K562 (cell line): ENCODE measurements around the gene DDR1. TPM values are rescaled to one million over a fixed set of nuclear protein-coding genes. Genes with fewer than 3 reads are reported as not detected.

Source experiments
- BRF1 ChIP-seq: IDR thresholded peaks from 3 replicates; pipeline ENCODE4 v1.6.1; 2011; ENCODE audit warnings: borderline replicate concordance, mild to moderate bottlenecking; ENCODE audit not compliant: insufficient read length; ENCODE audit errors: extremely low read depth
- CEBPG ChIP-seq, 3 experiments: fragments of 200-800 bp in 1 of 3; sonication (Bioruptor generic) in 1 of 3; sonication (generic) in 1 of 3; formaldehyde crosslinking in 1 of 3; IDR thresholded peaks in 2 of 3; conservative IDR thresholded peaks in 1 of 3; 2 replicates each; pipeline versions ENCODE4 v1.6.1 to v1.8.0; 2016 to 2022; ENCODE audit warnings: missing compliant biosample characterization in 2 of 3, missing genetic modification characterization in 2 of 3, mild to moderate bottlenecking in 1 of 3, missing genetic modification reagents in 1 of 3
- DDX20 ChIP-seq: fragments of 450-650 bp; IDR thresholded peaks from 2 replicates; pipeline ENCODE4 v1.6.1; 2016; ENCODE audit warnings: missing genetic modification characterization, low read depth, mild to moderate bottlenecking, missing compliant biosample characterization, moderate library complexity
- FOXA3 ChIP-seq, 2 experiments: fragments of 450-650 bp in 1 of 2; sonication (generic) in 1 of 2; formaldehyde crosslinking; IDR thresholded peaks in 1 of 2; conservative IDR thresholded peaks in 1 of 2; 2 replicates each; pipeline versions ENCODE4 v1.4.0 to v1.8.0; 2020 to 2022; ENCODE audit warnings: mild to moderate bottlenecking in 2 of 2, missing genetic modification reagents in 1 of 2
- GATAD2B ChIP-seq: fragments of 450-650 bp; IDR thresholded peaks from 2 replicates; pipeline ENCODE4 v1.6.1; 2017; ENCODE audit warnings: mild to moderate bottlenecking, borderline replicate concordance
- HLTF ChIP-seq: fragments of 450-650 bp; IDR thresholded peaks from 2 replicates; pipeline ENCODE4 v1.6.1; 2016
- MAX ChIP-seq: sonication (generic); formaldehyde crosslinking; IDR thresholded peaks from 2 replicates; pipeline ENCODE4 v1.9.0; 2022; ENCODE audit warnings: mild to moderate bottlenecking, missing genetic modification reagents
- NR0B1 ChIP-seq: fragments of 450-650 bp; IDR thresholded peaks from one replicate; pipeline ENCODE4 v1.6.1; 2018; ENCODE audit warnings: mild to moderate bottlenecking, moderate library complexity; ENCODE audit not compliant: partially characterized antibody
- NR2F6 ChIP-seq: fragments of 450-650 bp; formaldehyde crosslinking; IDR thresholded peaks from 2 replicates; pipeline ENCODE4 v1.4.0; 2020; ENCODE audit warnings: mild to moderate bottlenecking
- PHB2 ChIP-seq: fragments of 450-650 bp; IDR thresholded peaks from 2 replicates; pipeline ENCODE4 v1.6.1; 2017; ENCODE audit warnings: low read depth
- RB1 ChIP-seq: fragments of 450-650 bp; IDR thresholded peaks from 2 replicates; pipeline ENCODE4 v1.6.1; 2017; ENCODE audit warnings: low read depth, mild to moderate bottlenecking
- RBM15 ChIP-seq: fragments of 200-400 bp; formaldehyde crosslinking; IDR thresholded peaks from 2 replicates; pipeline ENCODE4 v1.6.1; 2018; ENCODE audit warnings: mild to moderate bottlenecking, low read length, moderate library complexity; ENCODE audit not compliant: insufficient read depth
- SOX6 ChIP-seq: fragments of 450-650 bp; IDR thresholded peaks from 2 replicates; pipeline ENCODE4 v1.6.1; 2014; ENCODE audit warnings: mild to moderate bottlenecking
- ZFP91 ChIP-seq: sonication (generic); formaldehyde crosslinking; IDR thresholded peaks from 2 replicates; pipeline ENCODE4 v1.8.0; 2022; ENCODE audit warnings: mild to moderate bottlenecking, missing genetic modification reagents
- ZNF217 ChIP-seq: sonication (generic); formaldehyde crosslinking; IDR thresholded peaks from 2 replicates; pipeline ENCODE4 v1.8.0; 2022; ENCODE audit warnings: mild to moderate bottlenecking, missing genetic modification reagents
- ZNF384 ChIP-seq: IDR thresholded peaks from 2 replicates; pipeline ENCODE4 v1.6.1; 2012; ENCODE audit warnings: low read depth, low read length, improper control_type of control experiment
- ZNF609 ChIP-seq: sonication (generic); formaldehyde crosslinking; IDR thresholded peaks from 2 replicates; pipeline ENCODE4 v1.8.1; 2023; ENCODE audit warnings: missing genetic modification reagents, mild to moderate bottlenecking, borderline replicate concordance
- ZNF695 ChIP-seq: fragments of 450-650 bp; formaldehyde crosslinking; IDR thresholded peaks from 2 replicates; pipeline ENCODE4 v1.4.0; 2020; ENCODE audit warnings: mild to moderate bottlenecking, moderate library complexity
- ZNF699 ChIP-seq: fragments of 250-450 bp; sonication (Bioruptor Pico); IDR thresholded peaks from 2 replicates; pipeline ENCODE4 v1.8.0; 2021; ENCODE audit warnings: mild to moderate bottlenecking, moderate library complexity; ENCODE audit not compliant: insufficient replicate concordance
- polyA plus RNA-seq, 8 experiments: library from polyadenylated mRNA; depleted of rRNA in 4 of 8; stranded (reverse) in 5 of 8; unstranded in 3 of 8; fragments of >200 nt; fragmentation: Nextera tagmentation in 2 of 8; fragmentation: Illumina TruSeq in 1 of 8; extraction: Ambion mirVana in 2 of 8; extraction: Trizol in 1 of 8; gene quantifications; 2 replicates each; pipeline versions ENCODE4 v1.2.1 to v1.2.3, GENCODE V29; 2011 to 2014; ENCODE audit warnings: inconsistent platforms in 1 of 8, missing spikeins in 1 of 8
- total RNA-seq, 7 experiments: library from RNA; depleted of rRNA in 6 of 7; stranded (reverse); fragments of >200 nt in 6 of 7; fragmentation: Illumina TruSeq in 2 of 7; extraction: Trizol in 2 of 7; gene quantifications; 2 replicates each; pipeline versions ENCODE4 v1.2.1 to v1.2.3, GENCODE V29; 2011 to 2021; ENCODE audit warnings: low replicate concordance in 1 of 7

DDR1 gene
- total and polyA plus RNA-seq, 9 of the 15 experiments (the other 6 are each of a cell fraction or from before 2014, with no cell fraction given), result 1.4 to 44.6 (median 12.2) TPM

- no peak for TF ChIP-seq NR0B1
- TF ChIP-seq MAX, result peak; percentile 91
- no peak for TF ChIP-seq BRF1
- no peak for TF ChIP-seq ZNF609 (CRISPR knock-in tag)
- TF ChIP-seq RB1, result peak; percentile 94
- TF ChIP-seq SOX6, result peak; percentile 38; the same call in 1 of the 2 replicates
- TF ChIP-seq ZNF384, result no peak
- no peak for TF ChIP-seq NR2F6 (CRISPR knock-in tag)
- TF ChIP-seq ZNF699 (CRISPR knock-in tag), result no peak
- no peak for TF ChIP-seq ZFP91 (CRISPR knock-in tag)
- no peak for TF ChIP-seq ZNF217 (CRISPR knock-in tag)
- TF ChIP-seq PHB2, result no peak
- no peak for TF ChIP-seq RBM15
- TF ChIP-seq GATAD2B, result no peak
- no peak for TF ChIP-seq CEBPG (CRISPR knock-in tag; IDR thresholded peaks at IDR 0.05)
- no peak for TF ChIP-seq CEBPG (tag; conservative IDR thresholded peaks at IDR 0.05 in 1 of 2, IDR thresholded peaks at IDR 0.05 in 1 of 2)
- no peak for TF ChIP-seq DDX20
- TF ChIP-seq HLTF, result no peak; the same call in 1 of the 2 replicates
- TF ChIP-seq FOXA3 (CRISPR knock-in tag; conservative IDR thresholded peaks at IDR 0.05 in 1 of 2, IDR thresholded peaks at IDR 0.05 in 1 of 2), result peak; percentile 5 to 47; a peak in 1 of 4 replicates
- TF ChIP-seq ZNF695 (CRISPR knock-in tag), result no peak
Observed at GRCh38 chr6:30914076-30914853, 29.9 kb downstream of the DDR1 start, which contains the start of gene VARS2 (continued).
